Gastroesophageal sphincter (tissue), 3 donors: ENCODE results near the gene ACSF2.

ENCODE experiments used
- CTCF ChIP-seq, 4 experiments: fragments of 200-600 bp in 2 of 4; fragments of 450-650 bp in 2 of 4; sonication (generic) in 1 of 4; IDR thresholded peaks; one replicate each; pipeline ENCODE4 v1.5.1; 2017 to 2019; ENCODE audit warnings: antibody characterized with exemption in 4 of 4, mild to moderate bottlenecking in 2 of 4, moderate library complexity in 2 of 4
- EP300 ChIP-seq: sonication (generic); formaldehyde crosslinking; IDR thresholded peaks from one replicate; pipeline ENCODE4 v1.6.1; 2017; ENCODE audit warnings: antibody characterized with exemption, mild to moderate bottlenecking
- POLR2AphosphoS5 ChIP-seq: sonication (generic); formaldehyde crosslinking; IDR thresholded peaks from one replicate; pipeline ENCODE4 v1.6.1; 2017; ENCODE audit warnings: antibody characterized with exemption

GRCh38 chr17:50389534-50389933 lies 36.5 kb upstream of the ACSF2 start:
- no peak for TF ChIP-seq POLR2AphosphoS5
- no peak for TF ChIP-seq CTCF (IDR thresholded peaks at IDR 0.05)
- TF ChIP-seq EP300: no peak
